ENCODE results near the gene FOXS1.

Gene FOXS1

GRCh38 chr20:31839782-31840487 is 5.5 kb downstream of the FOXS1 start:
- Histone ChIP-seq H3K27me3 (ENCODE audit: insufficient read depth, low read length, poor library complexity, severe bottlenecking) (no peaks in the 10 kb centered on the region), H3K4me1 (ENCODE audit: insufficient read depth, low read length, poor library complexity, severe bottlenecking) (peaks cover 62% of the 10 kb centered on the region), H3K36me3 (ENCODE audit: insufficient read depth, low read length) (no peaks in the 10 kb centered on the region), H2AFZ (ENCODE audit: low read length) (no peak overlapping the region), H3F3A (ENCODE audit: low read depth) (peaks cover 7% of the 10 kb centered on the region), H3K9me2 (replicated peaks; ENCODE audit: low read depth, low read length) (no peaks in the 10 kb centered on the region), H3K4me2 (ENCODE audit: low read depth, low read length, poor library complexity, severe bottlenecking) (no peak overlapping the region), H3K9ac (ENCODE audit: low read depth, low read length, poor library complexity, severe bottlenecking) (no peak overlapping the region), H3K4me3 (ENCODE audit: low read length, poor library complexity, severe bottlenecking) (no peak overlapping the region), H3K9me3 (ENCODE audit: insufficient read depth, low read depth, low read length) (no peaks in the 10 kb centered on the region), H4K20me1 (ENCODE audit: insufficient read depth, low read length, poor library complexity, severe bottlenecking) (no peaks in the 10 kb centered on the region), H3K79me2 (ENCODE audit: insufficient read depth, low read length) (no peaks in the 10 kb centered on the region)
- TF ChIP-seq, protein P1, sequence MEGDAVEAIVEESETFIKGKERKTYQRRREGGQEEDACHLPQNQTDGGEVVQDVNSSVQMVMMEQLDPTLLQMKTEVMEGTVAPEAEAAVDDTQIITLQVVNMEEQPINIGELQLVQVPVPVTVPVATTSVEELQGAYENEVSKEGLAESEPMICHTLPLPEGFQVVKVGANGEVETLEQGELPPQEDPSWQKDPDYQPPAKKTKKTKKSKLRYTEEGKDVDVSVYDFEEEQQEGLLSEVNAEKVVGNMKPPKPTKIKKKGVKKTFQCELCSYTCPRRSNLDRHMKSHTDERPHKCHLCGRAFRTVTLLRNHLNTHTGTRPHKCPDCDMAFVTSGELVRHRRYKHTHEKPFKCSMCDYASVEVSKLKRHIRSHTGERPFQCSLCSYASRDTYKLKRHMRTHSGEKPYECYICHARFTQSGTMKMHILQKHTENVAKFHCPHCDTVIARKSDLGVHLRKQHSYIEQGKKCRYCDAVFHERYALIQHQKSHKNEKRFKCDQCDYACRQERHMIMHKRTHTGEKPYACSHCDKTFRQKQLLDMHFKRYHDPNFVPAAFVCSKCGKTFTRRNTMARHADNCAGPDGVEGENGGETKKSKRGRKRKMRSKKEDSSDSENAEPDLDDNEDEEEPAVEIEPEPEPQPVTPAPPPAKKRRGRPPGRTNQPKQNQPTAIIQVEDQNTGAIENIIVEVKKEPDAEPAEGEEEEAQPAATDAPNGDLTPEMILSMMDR (conservative IDR thresholded peaks at IDR 0.05; ENCODE audit: low read length) = no peak
- no peak for TF ChIP-seq EZH2phosphoT487 (IDR thresholded peaks at IDR 0.05; ENCODE audit: borderline replicate concordance)

GRCh38 chr20:31838646-31839292 is 6.6 kb downstream of the FOXS1 start:
- no peak overlapping the region for H2AFZ ChIP-seq (ENCODE audit: low read length)
- H3K9ac ChIP-seq (ENCODE audit: low read depth, low read length, poor library complexity, severe bottlenecking) = no peak overlapping the region
- H3K36me3 ChIP-seq (ENCODE audit: insufficient read depth, low read length) = no peaks in the 10 kb centered on the region
- H3K27me3 ChIP-seq (ENCODE audit: insufficient read depth, low read length, poor library complexity, severe bottlenecking) = no peaks in the 10 kb centered on the region
- no peaks in the 10 kb centered on the region for H4K20me1 ChIP-seq (ENCODE audit: insufficient read depth, low read length, poor library complexity, severe bottlenecking)
- H3K4me2 ChIP-seq (ENCODE audit: low read depth, low read length, poor library complexity, severe bottlenecking) = no peak overlapping the region
- no peaks in the 10 kb centered on the region for H3K9me3 ChIP-seq (ENCODE audit: insufficient read depth, low read depth, low read length)
- no peaks in the 10 kb centered on the region for H3K79me2 ChIP-seq (ENCODE audit: insufficient read depth, low read length)
- H3K4me1 ChIP-seq (ENCODE audit: insufficient read depth, low read length, poor library complexity, severe bottlenecking) = peaks cover 71% of the 10 kb centered on the region
- no peak overlapping the region for H3K4me3 ChIP-seq (ENCODE audit: low read length, poor library complexity, severe bottlenecking)
- TF ChIP-seq EZH2phosphoT487 (IDR thresholded peaks at IDR 0.05; ENCODE audit: borderline replicate concordance) = no peak
- TF ChIP-seq, protein P1 (conservative IDR thresholded peaks at IDR 0.05; ENCODE audit: low read length) = no peak
- peaks cover 7% of the 10 kb centered on the region for H3F3A ChIP-seq (ENCODE audit: low read depth)
- no peaks in the 10 kb centered on the region for H3K9me2 ChIP-seq (replicated peaks; ENCODE audit: low read depth, low read length)

- Histone ChIP-seq H4K20me1 (ENCODE audit: insufficient read depth, low read length, poor library complexity, severe bottlenecking) (no peaks in the 10 kb centered on the region), H2AFZ (ENCODE audit: low read length) (no peak overlapping the region), H3K9ac (ENCODE audit: low read depth, low read length, poor library complexity, severe bottlenecking) (peak overlapping the region; percentile 34), H3K9me2 (replicated peaks; ENCODE audit: low read depth, low read length) (no peaks in the 10 kb centered on the region), H3K4me3 (ENCODE audit: low read length, poor library complexity, severe bottlenecking) (peak overlapping the region; percentile 7), H3K36me3 (ENCODE audit: insufficient read depth, low read length) (no peaks in the 10 kb centered on the region), H3K79me2 (ENCODE audit: insufficient read depth, low read length) (no peaks in the 10 kb centered on the region), H3K4me1 (ENCODE audit: insufficient read depth, low read length, poor library complexity, severe bottlenecking) (peaks cover 70% of the 10 kb centered on the region), H3K4me2 (ENCODE audit: low read depth, low read length, poor library complexity, severe bottlenecking) (peak overlapping the region; percentile 71), H3K27me3 (ENCODE audit: insufficient read depth, low read length, poor library complexity, severe bottlenecking) (no peaks in the 10 kb centered on the region), H3K9me3 (ENCODE audit: insufficient read depth, low read depth, low read length) (no peaks in the 10 kb centered on the region), H3F3A (ENCODE audit: low read depth) (peaks cover 7% of the 10 kb centered on the region)
- TF ChIP-seq, protein P1 (conservative IDR thresholded peaks at IDR 0.05; ENCODE audit: low read length) = no peak
These were observed 7.5 kb downstream of the FOXS1 start for GRCh38 chr20:31837896-31838397.
